Subcutaneous abdominal adipose tissue (tissue), 5 donors: Measurements from ENCODE around the gene GOLGA6L7.
"Not testable (repeated sequence)": the region's sequence is repeated elsewhere in the genome, so short reads cannot be mapped to it uniquely, and the experiment has no call there.

ENCODE experiments used
- H3K27ac ChIP-seq: one replicate; pipeline ENCODE4 v1.7.0; 2013; ENCODE audit warnings: low read depth, mild to moderate bottlenecking, inconsistent platforms, low read length, moderate library complexity
- H3K27me3 ChIP-seq, 5 donors: one replicate each; pipeline ENCODE4 v1.7.0; 2013; ENCODE audit warnings: low read length in 5 of 5, inconsistent platforms in 1 of 5; ENCODE audit not compliant: control insufficient read depth in 5 of 5, insufficient read depth in 4 of 5
- H3K36me3 ChIP-seq, 5 donors: one replicate each; pipeline ENCODE4 v1.7.0; 2013; ENCODE audit warnings: low read length in 5 of 5; ENCODE audit not compliant: control insufficient read depth in 5 of 5, insufficient read depth in 5 of 5
- H3K4me1 ChIP-seq, 5 donors: one replicate each; pipeline ENCODE4 v1.7.0; 2013; ENCODE audit warnings: low read length in 5 of 5, mild to moderate bottlenecking in 3 of 5, moderate library complexity in 1 of 5; ENCODE audit not compliant: control insufficient read depth in 5 of 5, insufficient read depth in 5 of 5
- H3K4me3 ChIP-seq, 5 donors: one replicate each; pipeline ENCODE4 v1.7.0; 2013; ENCODE audit warnings: low read length in 5 of 5, low read depth in 1 of 5
- H3K9ac ChIP-seq, 5 donors: one replicate each; pipeline ENCODE4 v1.7.0; 2013; ENCODE audit warnings: low read length in 5 of 5, mild to moderate bottlenecking in 4 of 5, moderate library complexity in 3 of 5
- H3K9me3 ChIP-seq, 5 donors: one replicate each; pipeline ENCODE4 v1.7.0; 2013; ENCODE audit warnings: low read length in 5 of 5; ENCODE audit not compliant: control insufficient read depth in 5 of 5
- donor health status: healthy.
- donor health status: healthy.
- donor health status: healthy.
- donor health status: healthy.
- donor health status: healthy.

The GOLGA6L7 gene

GRCh38 chr15:28848521-28848920 lies at the start of gene GOLGA6L7:
GOLGA6L7 (minus strand) TSS chr15:28848644; CDS start chr15:28848549, 95 bp downstream.
- not testable (repeated sequence) for H3K9me3 ChIP-seq, H3K4me1 ChIP-seq, H3K4me3 ChIP-seq, H3K36me3 ChIP-seq, H3K27ac ChIP-seq, H3K9ac ChIP-seq, H3K27me3 ChIP-seq

GRCh38 chr15:28897861-28898585 lies 49.6 kb upstream of the GOLGA6L7 start:
- Histone ChIP-seq H3K27ac (no peak overlapping the region), H3K4me3 (no peak overlapping the region), H3K36me3 (no peaks in the 10 kb centered on the region), H3K4me1 (no peaks in the 10 kb centered on the region), H3K9me3 (no peaks in the 10 kb centered on the region), H3K27me3 (peaks cover 0 to 3% (median 0%) of the 10 kb centered on the region in 5 donors), H3K9ac (no peak overlapping the region)

GRCh38 chr15:28896951-28897350 lies 48.5 kb upstream of the GOLGA6L7 start:
- H3K27me3 ChIP-seq, result peaks cover 0 to 3% (median 0%) of the 10 kb centered on the region in 5 donors
- H3K36me3 ChIP-seq, result no peaks in the 10 kb centered on the region
- no peak overlapping the region for H3K9ac ChIP-seq
- H3K4me3 ChIP-seq, result no peak overlapping the region
- no peak overlapping the region for H3K27ac ChIP-seq
- H3K9me3 ChIP-seq, result no peaks in the 10 kb centered on the region
- no peaks in the 10 kb centered on the region for H3K4me1 ChIP-seq

GRCh38 chr15:28895566-28895965 lies 47.1 kb upstream of the GOLGA6L7 start:
- H3K9me3 ChIP-seq, result no peaks in the 10 kb centered on the region
- H3K36me3 ChIP-seq, result no peaks in the 10 kb centered on the region
- H3K27ac ChIP-seq, result no peak overlapping the region
- H3K4me1 ChIP-seq, result no peaks in the 10 kb centered on the region
- H3K4me3 ChIP-seq, result no peak overlapping the region
- H3K9ac ChIP-seq, result no peak overlapping the region
- peaks cover 0 to 3% (median 0%) of the 10 kb centered on the region in 5 donors for H3K27me3 ChIP-seq

GRCh38 chr15:28895146-28895545 lies 46.7 kb upstream of the GOLGA6L7 start:
- Histone ChIP-seq H3K36me3 (no peaks in the 10 kb centered on the region), H3K4me3 (no peak overlapping the region), H3K9me3 (no peaks in the 10 kb centered on the region), H3K9ac (no peak overlapping the region), H3K4me1 (no peaks in the 10 kb centered on the region), H3K27me3 (peaks cover 0 to 3% (median 0%) of the 10 kb centered on the region in 5 donors), H3K27ac (no peak overlapping the region)

- Histone ChIP-seq H3K4me1 (no peaks in the 10 kb centered on the region), H3K27ac (no peak overlapping the region), H3K9me3 (no peaks in the 10 kb centered on the region), H3K4me3 (no peak overlapping the region), H3K36me3 (no peaks in the 10 kb centered on the region), H3K27me3 (peaks cover 0 to 3% (median 0%) of the 10 kb centered on the region in 5 donors), H3K9ac (no peak overlapping the region)
Measured at GRCh38 chr15:28894631-28895030, 46.2 kb upstream of the GOLGA6L7 start.

- H3K36me3 ChIP-seq, result no peaks in the 10 kb centered on the region
- no peaks in the 10 kb centered on the region for H3K4me1 ChIP-seq
- no peak overlapping the region for H3K27ac ChIP-seq
- no peaks in the 10 kb centered on the region for H3K9me3 ChIP-seq
- no peak overlapping the region for H3K9ac ChIP-seq
- no peak overlapping the region for H3K4me3 ChIP-seq
- H3K27me3 ChIP-seq, result peaks cover 0 to 6% (median 0%) of the 10 kb centered on the region in 5 donors
Measured at GRCh38 chr15:28892789-28893610, 44.6 kb upstream of the GOLGA6L7 start.

- Histone ChIP-seq H3K4me3 (no peak overlapping the region), H3K36me3 (no peaks in the 10 kb centered on the region), H3K27ac (no peak overlapping the region), H3K9me3 (no peaks in the 10 kb centered on the region), H3K27me3 (peaks cover 4 to 18% (median 11%) of the 10 kb centered on the region in 5 donors), H3K4me1 (peaks cover 0 to 5% (median 3%) of the 10 kb centered on the region in 5 donors), H3K9ac (no peak overlapping the region)
Measured at GRCh38 chr15:28891588-28891987, 43.1 kb upstream of the GOLGA6L7 start.

GRCh38 chr15:28890711-28891495 lies 42.5 kb upstream of the GOLGA6L7 start:
- peaks cover 0 to 6% (median 5%) of the 10 kb centered on the region in 5 donors for H3K4me1 ChIP-seq
- no peak overlapping the region for H3K9ac ChIP-seq
- no peak overlapping the region for H3K4me3 ChIP-seq
- H3K27ac ChIP-seq, result no peak overlapping the region
- no peaks in the 10 kb centered on the region for H3K36me3 ChIP-seq
- peaks cover 4 to 19% (median 11%) of the 10 kb centered on the region in 5 donors for H3K27me3 ChIP-seq
- no peaks in the 10 kb centered on the region for H3K9me3 ChIP-seq
